SK-N-SH (cell line): ENCODE data around the gene CFAP65. TPM values are rescaled to one million over a fixed set of nuclear protein-coding genes. Genes with fewer than 3 reads are reported as not detected.

Experiments
- CTCF ChIA-PET: fragments of 300-600, 350-600 bp; formaldehyde crosslinking; extraction: SDS; loops from one replicate; lab custom pipeline; 2021; lab: Yijun Ruan, JAX
- POLR2A ChIA-PET: fragments of 350-600 bp; sonication (Branson Sonifier 250); formaldehyde crosslinking; extraction: SDS; loops from one replicate; lab custom pipeline; 2020; ENCODE audit warnings: antibody characterized with exemption, inconsistent platforms; lab: Yijun Ruan, JAX
- DNase-seq: peaks from one replicate; pipeline ENCODE4 v3.0.0; 2012
- H2AFZ ChIP-seq: fragments of 200-600 bp; sonication (generic); 2 replicates; pipeline ENCODE4 v1.8.1; 2016; ENCODE audit warnings: antibody characterized with exemption, mild to moderate bottlenecking, low read depth
- H3F3A ChIP-seq: fragments of 200-600 bp; sonication (generic); replicated peaks from 2 replicates; pipeline ENCODE3; 2016; ENCODE audit warnings: antibody characterized with exemption, mild to moderate bottlenecking; ENCODE audit not compliant: insufficient read depth
- H3K27ac ChIP-seq, 2 experiments: fragments of 200-500 bp in 1 of 2; fragments of 200-600 bp in 1 of 2; sonication (Bioruptor generic) in 1 of 2; sonication (generic), shearing (Covaris generic) in 1 of 2; 2 replicates each; pipeline versions ENCODE4 v1.5.1 to v1.6.1; 2014 to 2016; ENCODE audit warnings: low read depth in 2 of 2, inconsistent platforms in 1 of 2, low read length in 1 of 2, mild to moderate bottlenecking in 1 of 2, mixed read lengths in 1 of 2
- H3K27me3 ChIP-seq: fragments of 200-600 bp; sonication (generic), shearing (Covaris generic); 2 replicates; pipeline ENCODE4 v1.6.1; 2016; ENCODE audit warnings: mixed run types; ENCODE audit not compliant: insufficient read depth
- H3K36me3 ChIP-seq, 2 experiments: fragments of 200-500 bp in 1 of 2; fragments of 200-600 bp in 1 of 2; sonication (Bioruptor generic) in 1 of 2; sonication (generic) in 1 of 2; replicated peaks in 1 of 2; 2 replicates each; pipeline versions ENCODE3 to v1.5.1; 2014 to 2016; ENCODE audit warnings: low read length in 1 of 2, mild to moderate bottlenecking in 1 of 2; ENCODE audit not compliant: insufficient read depth in 2 of 2, control insufficient read depth in 1 of 2
- H3K4me1 ChIP-seq, 2 experiments: fragments of 200-500 bp in 1 of 2; fragments of 200-600 bp in 1 of 2; sonication (Bioruptor generic) in 1 of 2; sonication (generic), shearing (Covaris generic) in 1 of 2; 2 replicates each; pipeline versions ENCODE4 v1.5.1 to v1.6.1; 2014 to 2016; ENCODE audit warnings: low read depth in 1 of 2, low read length in 1 of 2, mixed run types in 1 of 2; ENCODE audit not compliant: insufficient read depth in 2 of 2, control insufficient read depth in 1 of 2
- H3K4me2 ChIP-seq: fragments of 200-600 bp; sonication (generic), shearing (Covaris generic); 2 replicates; pipeline ENCODE4 v1.6.1; 2017; ENCODE audit warnings: mixed run types
- H3K4me3 ChIP-seq, 2 experiments: fragments of 200-500 bp in 1 of 2; fragments of 200-600 bp in 1 of 2; sonication (Bioruptor generic) in 1 of 2; sonication (generic), shearing (Covaris generic) in 1 of 2; 2 replicates each; pipeline versions ENCODE4 v1.5.1 to v1.8.1; 2014 to 2016; ENCODE audit warnings: low read depth in 2 of 2, inconsistent platforms in 1 of 2, low read length in 1 of 2, mild to moderate bottlenecking in 1 of 2, mixed read lengths in 1 of 2, moderate library complexity in 1 of 2
- H3K79me2 ChIP-seq: fragments of 200-600 bp; sonication (generic); 2 replicates; pipeline ENCODE4 v1.8.1; 2017; ENCODE audit warnings: mild to moderate bottlenecking; ENCODE audit not compliant: insufficient read depth
- H3K9ac ChIP-seq: fragments of 200-600 bp; sonication (generic); 2 replicates; pipeline ENCODE4 v1.6.1; 2017; ENCODE audit warnings: mixed run types
- H3K9me2 ChIP-seq: fragments of 200-600 bp; sonication (generic); 2 replicates; pipeline ENCODE4 v1.6.1; 2017; ENCODE audit warnings: mixed run types
- H3K9me3 ChIP-seq: fragments of 200-600 bp; sonication (generic); 2 replicates; pipeline ENCODE4 v1.6.1; 2017; ENCODE audit warnings: mixed run types, mild to moderate bottlenecking, moderate library complexity
- H4K20me1 ChIP-seq: fragments of 200-600 bp; sonication (generic); 2 replicates; pipeline ENCODE4 v1.6.1; 2017; ENCODE audit warnings: mild to moderate bottlenecking, mixed run types; ENCODE audit not compliant: insufficient read depth
- ELF1 ChIP-seq: IDR thresholded peaks from 2 replicates; pipeline ENCODE4 v1.4.0; 2012
- EZH2phosphoT487 ChIP-seq: fragments of 200-600 bp; sonication (generic); IDR thresholded peaks from 2 replicates; pipeline ENCODE4 v1.6.1; 2017; ENCODE audit warnings: low read depth, mixed run types, mild to moderate bottlenecking, antibody characterized with exemption, moderate library complexity, borderline replicate concordance
- FOXJ3 ChIP-seq: sonication (generic); formaldehyde crosslinking; IDR thresholded peaks from 2 replicates; pipeline ENCODE4 v1.5.1; 2020; ENCODE audit warnings: mild to moderate bottlenecking, missing genetic modification reagents
- FOXM1 ChIP-seq: IDR thresholded peaks from 2 replicates; pipeline ENCODE4 v1.4.0; 2012; ENCODE audit warnings: low read depth, mild to moderate bottlenecking
- GABPA ChIP-seq: IDR thresholded peaks from 2 replicates; pipeline ENCODE4 v1.4.0; 2012; ENCODE audit warnings: low read depth, mild to moderate bottlenecking
- GATA2 ChIP-seq: sonication (generic); formaldehyde crosslinking; IDR thresholded peaks from 2 replicates; pipeline ENCODE4 v1.5.0; 2020; ENCODE audit warnings: mild to moderate bottlenecking, missing genetic modification reagents
- MEF2A ChIP-seq: IDR thresholded peaks from 2 replicates; pipeline ENCODE4 v1.4.0; 2012; ENCODE audit warnings: low read depth, borderline replicate concordance
- MXI1 ChIP-seq: IDR thresholded peaks from 2 replicates; pipeline ENCODE4 v1.6.1; 2012; ENCODE audit warnings: mild to moderate bottlenecking, low read depth, low read length, improper control_type of control experiment
- NFIC ChIP-seq: IDR thresholded peaks from 2 replicates; pipeline ENCODE4 v1.4.0; 2012; ENCODE audit warnings: borderline replicate concordance
- NRF1 ChIP-seq: IDR thresholded peaks from 2 replicates; pipeline ENCODE4 v1.6.1; 2012; ENCODE audit warnings: low read depth, mild to moderate bottlenecking, low read length
- RAD21 ChIP-seq: IDR thresholded peaks from 2 replicates; pipeline ENCODE4 v1.6.1; 2012; ENCODE audit warnings: mild to moderate bottlenecking, low read length
- RFX5 ChIP-seq: IDR thresholded peaks from 2 replicates; pipeline ENCODE4 v1.6.1; 2012; ENCODE audit warnings: mild to moderate bottlenecking, improper control_type of control experiment, low read length
- SIN3A ChIP-seq: IDR thresholded peaks from 2 replicates; pipeline ENCODE4 v1.6.1; 2012; ENCODE audit warnings: low read depth, mild to moderate bottlenecking, low read length, moderate library complexity, borderline replicate concordance
- TAF1 ChIP-seq: IDR thresholded peaks from 2 replicates; pipeline ENCODE4 v1.6.1; 2012; ENCODE audit warnings: low read depth, mild to moderate bottlenecking, low read length, moderate library complexity, borderline replicate concordance
- TEAD4 ChIP-seq: IDR thresholded peaks from 2 replicates; pipeline ENCODE4 v1.4.0; 2012; ENCODE audit warnings: mild to moderate bottlenecking, borderline replicate concordance; ENCODE audit not compliant: insufficient read depth
- YY1 ChIP-seq: IDR thresholded peaks from 2 replicates; pipeline ENCODE4 v1.4.0; 2012; ENCODE audit warnings: low read depth, mild to moderate bottlenecking
- WGBS: methylation state at CpG from one replicate; pipeline ENCODE4 v1.1.6; 2017; ENCODE audit warnings: low lambda C conversion rate; 5-methylcytosine and 5-hydroxymethylcytosine counted together
- polyA plus RNA-seq, 3 experiments: library from polyadenylated mRNA; depleted of rRNA; stranded (reverse); fragments of >200 nt; gene quantifications; 2 replicates each; pipeline ENCODE4 v1.2.3, GENCODE V29; 2012
- TF ChIP-seq, protein P1 (sequence below): IDR thresholded peaks from 2 replicates; pipeline ENCODE4 v1.4.0; 2012; ENCODE audit warnings: low read depth
- TF ChIP-seq, protein P2 (sequence below): fragments of 150-350 bp; IDR thresholded peaks from 2 replicates; pipeline ENCODE4 v1.6.1; 2017; ENCODE audit warnings: antibody characterized with exemption, low read length, low read depth, borderline replicate concordance

CFAP65 gene
- polyA plus RNA-seq, 1 of the 3 experiments (the other 2 are of a cell fraction): 0.95 TPM

DNA sequence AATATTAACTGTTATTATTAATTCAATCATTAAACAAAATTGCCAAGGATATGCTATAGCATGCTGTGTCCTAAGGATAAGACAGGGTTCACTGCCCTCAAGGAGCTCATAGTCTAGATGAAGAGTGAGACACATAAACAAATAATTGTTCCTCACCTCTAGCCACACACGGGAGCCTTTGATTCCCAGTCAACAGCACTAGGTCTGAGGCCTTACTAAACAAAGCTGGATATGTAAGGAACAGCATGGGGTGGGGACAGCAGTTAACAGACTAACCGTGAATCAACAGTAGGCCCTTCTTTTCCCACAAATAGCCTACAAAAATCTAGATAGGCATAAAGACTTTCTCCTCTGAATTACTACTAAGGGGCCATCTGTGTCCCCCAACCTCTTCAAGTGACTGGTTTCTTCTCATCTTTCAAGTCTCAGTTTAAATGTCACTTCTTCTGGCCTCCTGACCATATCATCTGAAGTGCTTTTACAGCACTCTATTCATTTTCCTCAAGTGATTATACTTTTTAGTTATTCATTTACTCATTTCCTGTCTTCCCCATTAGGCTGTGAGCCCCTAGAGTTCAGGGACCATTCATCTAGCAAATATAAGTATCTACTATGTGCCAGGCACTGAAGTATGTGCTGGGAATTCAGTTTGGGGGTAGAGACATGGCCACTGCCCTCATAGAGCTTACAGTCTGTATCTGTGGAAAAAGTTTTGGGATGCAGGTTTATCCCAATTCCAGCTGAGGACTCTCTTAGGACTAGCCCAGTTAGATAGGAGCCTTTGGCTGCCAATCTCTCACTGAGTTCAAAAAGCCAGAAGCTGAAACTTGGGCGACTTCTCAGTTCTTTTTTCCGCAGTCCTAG, 49.4 kb upstream of the CFAP65 start:
- H3K79me2 ChIP-seq: no peaks in the 10 kb centered on the region
- DNase-seq: no peak
- no peaks in the 10 kb centered on the region; a peak in 1 of 4 replicates for H3K4me1 ChIP-seq
- H3K27ac ChIP-seq: no peak overlapping the region
- POLR2A ChIA-PET: no interaction called here
- H3K9ac ChIP-seq: no peak overlapping the region
- H3K4me3 ChIP-seq: no peak overlapping the region
- WGBS: 71% methylated on average over 3 of the region's 4 CpGs
- H2AFZ ChIP-seq: no peak overlapping the region
- H3K36me3 ChIP-seq: peaks cover 9 to 10% of the 10 kb centered on the region in 2 experiments
- H4K20me1 ChIP-seq: no peaks in the 10 kb centered on the region
- H3K9me2 ChIP-seq: no peaks in the 10 kb centered on the region
- no peak for TF ChIP-seq EZH2phosphoT487
- TF ChIP-seq, protein P1, sequence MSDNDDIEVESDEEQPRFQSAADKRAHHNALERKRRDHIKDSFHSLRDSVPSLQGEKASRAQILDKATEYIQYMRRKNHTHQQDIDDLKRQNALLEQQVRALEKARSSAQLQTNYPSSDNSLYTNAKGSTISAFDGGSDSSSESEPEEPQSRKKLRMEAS: no peak
- no peak for TF ChIP-seq GATA2
- TF ChIP-seq FOXM1: no peak
- TF ChIP-seq NFIC: no peak
- TF ChIP-seq, protein P2, sequence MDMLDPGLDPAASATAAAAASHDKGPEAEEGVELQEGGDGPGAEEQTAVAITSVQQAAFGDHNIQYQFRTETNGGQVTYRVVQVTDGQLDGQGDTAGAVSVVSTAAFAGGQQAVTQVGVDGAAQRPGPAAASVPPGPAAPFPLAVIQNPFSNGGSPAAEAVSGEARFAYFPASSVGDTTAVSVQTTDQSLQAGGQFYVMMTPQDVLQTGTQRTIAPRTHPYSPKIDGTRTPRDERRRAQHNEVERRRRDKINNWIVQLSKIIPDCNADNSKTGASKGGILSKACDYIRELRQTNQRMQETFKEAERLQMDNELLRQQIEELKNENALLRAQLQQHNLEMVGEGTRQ: no peak
- TF ChIP-seq MEF2A: no peak
- no peak for TF ChIP-seq SIN3A
- no peak for TF ChIP-seq YY1
- no peak for TF ChIP-seq FOXJ3
- no peak for TF ChIP-seq ELF1
- no peak for TF ChIP-seq NRF1
- TF ChIP-seq TEAD4: no peak
- TF ChIP-seq MXI1: no peak
- TF ChIP-seq RFX5: no peak
- TF ChIP-seq RAD21: no peak
- TF ChIP-seq GABPA: no peak
- TF ChIP-seq TAF1: no peak
- TF ChIP-seq, all 33 proteins: peak for 0
- H3F3A ChIP-seq: no peaks in the 10 kb centered on the region
- CTCF ChIA-PET: interaction anchor here (1.1 to 7.5 kb wide), 5 partner anchors 13 to 88 kb away, joined by 3 to 39 read pairs (median 17); no protein-coding TSS in a partner anchor
- no peaks in the 10 kb centered on the region for H3K27me3 ChIP-seq
- H3K9me3 ChIP-seq: no peaks in the 10 kb centered on the region
- no peak overlapping the region for H3K4me2 ChIP-seq
